Activated CD8-positive, alpha-beta memory T cell treated with anti-CD3 and anti-CD28 coated beads, Interleukin-2, amount 50 U/mL, for 1 hour (primary cell): ENCODE measurements around the gene PWWP2A.
"Not testable (repeated sequence)": the region's sequence is repeated elsewhere in the genome, so short reads cannot be mapped to it uniquely, and the experiment has no call there.

Experiments used
- DNase-seq: peaks from one replicate; pipeline ENCODE4 v3.0.0-alpha.2; 2020; ENCODE audit errors: extremely low read depth

PWWP2A gene, protein sequence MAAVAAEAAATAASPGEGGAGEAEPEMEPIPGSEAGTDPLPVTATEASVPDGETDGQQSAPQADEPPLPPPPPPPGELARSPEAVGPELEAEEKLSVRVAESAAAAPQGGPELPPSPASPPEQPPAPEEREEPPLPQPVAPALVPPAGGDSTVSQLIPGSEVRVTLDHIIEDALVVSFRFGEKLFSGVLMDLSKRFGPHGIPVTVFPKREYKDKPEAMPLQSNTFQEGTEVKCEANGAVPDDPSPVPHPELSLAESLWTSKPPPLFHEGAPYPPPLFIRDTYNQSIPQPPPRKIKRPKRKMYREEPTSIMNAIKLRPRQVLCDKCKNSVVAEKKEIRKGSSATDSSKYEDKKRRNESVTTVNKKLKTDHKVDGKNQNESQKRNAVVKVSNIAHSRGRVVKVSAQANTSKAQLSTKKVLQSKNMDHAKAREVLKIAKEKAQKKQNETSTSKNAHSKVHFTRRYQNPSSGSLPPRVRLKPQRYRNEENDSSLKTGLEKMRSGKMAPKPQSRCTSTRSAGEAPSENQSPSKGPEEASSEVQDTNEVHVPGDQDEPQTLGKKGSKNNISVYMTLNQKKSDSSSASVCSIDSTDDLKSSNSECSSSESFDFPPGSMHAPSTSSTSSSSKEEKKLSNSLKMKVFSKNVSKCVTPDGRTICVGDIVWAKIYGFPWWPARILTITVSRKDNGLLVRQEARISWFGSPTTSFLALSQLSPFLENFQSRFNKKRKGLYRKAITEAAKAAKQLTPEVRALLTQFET

GRCh38 chr5:160119142-160119904 lies at the start of gene PWWP2A:
PWWP2A (minus strand) TSS chr5:160119450; CDS start chr5:160119388, 62 bp downstream.
- DNase-seq, result peak; percentile 99

DNA sequence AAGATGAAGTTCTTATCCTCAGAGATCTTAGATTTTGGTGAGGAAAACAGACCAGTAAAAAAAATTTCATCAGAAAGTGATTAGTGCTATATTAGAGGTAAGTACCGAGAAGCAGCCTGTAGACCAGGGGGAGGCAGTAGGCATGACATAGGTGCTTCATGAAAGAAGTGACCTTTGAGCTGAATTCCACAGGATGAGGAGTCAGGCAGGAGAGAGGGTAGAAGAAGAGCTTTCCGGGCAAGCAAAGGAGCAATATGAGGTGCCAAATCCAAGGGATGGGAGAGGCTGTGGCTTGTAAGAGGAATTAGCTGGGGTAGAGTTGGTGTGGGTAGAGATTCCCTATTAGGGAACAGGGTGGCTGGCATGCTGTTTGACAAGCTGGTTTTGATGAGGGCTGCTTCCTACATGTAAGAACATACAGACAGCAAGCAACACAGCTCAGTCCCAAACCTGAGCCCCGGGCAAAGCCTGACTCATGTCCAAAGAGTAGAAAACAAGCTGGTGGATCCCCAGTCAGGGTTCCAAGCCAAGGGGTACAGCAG lies 48.4 kb upstream of the PWWP2A start:
- DNase-seq, result no peak

GRCh38 chr5:160166973-160167623 lies 47.8 kb upstream of the PWWP2A start:
- no peak for DNase-seq

DNA sequence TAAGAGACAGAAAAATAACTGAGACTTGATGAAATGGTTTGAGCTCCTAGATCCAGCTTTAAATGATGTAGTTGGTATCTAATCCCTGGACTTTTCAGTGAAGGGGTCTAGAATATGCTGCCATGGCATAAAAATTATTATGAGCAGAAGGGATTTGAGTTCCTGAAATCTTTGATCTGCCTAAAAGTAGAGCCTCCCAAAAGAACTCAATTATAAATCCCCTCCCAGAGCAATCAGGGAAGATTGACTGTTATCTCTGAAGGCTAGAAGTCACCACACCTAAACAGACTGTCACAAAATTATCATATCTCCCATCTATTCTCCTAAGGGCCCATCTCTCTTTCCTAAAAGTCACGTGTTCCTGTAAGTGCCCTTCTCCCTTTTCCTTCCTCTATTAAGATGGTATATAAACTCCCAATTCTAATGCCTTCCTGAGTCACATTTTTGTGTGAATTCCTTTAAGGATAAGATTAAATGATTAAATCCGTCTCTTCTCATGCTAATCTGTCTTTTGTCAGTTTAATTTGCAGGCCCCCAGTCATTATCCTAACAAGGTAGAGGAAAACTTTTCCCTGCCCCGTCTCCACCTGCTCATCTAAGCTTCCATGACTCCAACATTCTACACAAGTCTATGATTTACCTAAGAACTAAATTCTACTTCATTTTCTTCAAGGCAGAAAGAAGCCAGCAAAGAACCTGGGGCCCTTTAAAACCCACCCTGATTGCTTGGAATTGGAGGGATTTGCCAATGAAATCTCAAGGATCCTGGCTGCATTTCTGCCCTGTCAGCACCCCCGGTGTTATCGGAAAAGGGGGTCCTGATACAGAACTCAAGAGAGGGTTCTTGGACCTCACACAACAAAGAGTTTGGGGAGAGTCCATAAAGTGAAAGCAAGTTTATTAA lies 47.1 kb upstream of the PWWP2A start:
- DNase-seq, result no peak

DNA sequence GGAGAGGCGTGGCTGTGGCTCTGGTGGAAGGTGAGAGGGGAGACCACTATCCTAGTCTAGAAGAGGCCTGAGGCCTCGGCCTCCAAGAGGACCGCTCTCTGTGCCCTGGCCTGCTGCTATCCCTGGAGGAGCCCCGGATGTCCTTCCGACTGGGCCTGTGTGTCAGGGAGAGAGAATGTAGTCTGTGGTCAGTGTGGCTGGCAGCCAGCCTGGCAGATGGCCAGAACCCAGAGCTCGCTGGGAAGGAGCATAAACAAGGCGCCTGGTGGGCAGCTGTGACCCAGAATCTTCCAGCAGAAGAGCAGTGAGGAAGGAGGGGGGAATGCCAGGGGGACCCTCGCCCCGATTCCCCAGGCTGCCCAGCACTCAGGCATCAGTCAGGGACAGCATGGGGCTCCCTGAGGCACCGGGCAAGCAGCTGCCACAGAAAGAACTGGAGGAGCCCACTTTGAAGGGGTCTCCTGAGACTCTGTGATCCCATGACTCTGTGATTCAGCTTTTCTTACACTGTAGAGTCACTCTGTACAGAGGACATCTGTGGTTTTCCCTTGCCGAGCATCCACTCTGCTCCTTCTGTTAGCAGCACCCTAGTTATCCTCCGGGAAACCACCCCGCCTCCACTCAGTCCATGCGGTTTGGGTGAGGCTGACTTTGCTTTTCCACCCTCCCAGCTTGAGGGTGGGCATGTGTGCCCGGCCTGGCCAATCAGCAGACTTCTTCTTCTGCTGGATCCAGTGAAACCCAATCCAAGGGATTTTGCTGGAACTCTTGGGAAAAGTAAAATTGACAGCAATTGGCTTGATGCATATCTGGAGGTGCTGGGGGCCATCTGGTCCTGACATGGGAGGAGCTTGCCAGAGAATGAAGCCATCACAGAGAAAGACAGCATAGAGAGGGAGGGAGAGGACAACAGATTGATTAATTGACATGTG lies 46.2 kb upstream of the PWWP2A start:
- DNase-seq, result no peak

DNA sequence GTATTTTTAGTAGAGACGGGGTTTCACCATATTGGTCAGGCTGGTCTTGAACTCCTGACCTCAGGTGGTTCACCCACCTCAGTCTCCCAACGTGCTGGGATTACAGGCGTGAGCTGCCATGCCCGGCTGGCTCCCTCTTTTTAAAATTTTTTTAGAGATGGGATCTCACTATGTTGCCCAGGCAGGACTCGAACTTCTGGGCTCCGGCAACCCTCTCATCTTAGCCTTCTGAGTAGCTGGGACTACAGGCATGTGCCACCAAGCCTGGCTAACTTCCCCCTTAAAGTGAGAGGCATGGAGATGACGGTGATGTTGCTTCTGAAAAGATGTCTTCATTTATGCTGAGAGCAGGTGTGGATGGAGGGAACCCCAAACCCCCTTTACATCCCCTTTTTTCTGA lies 43.7 kb upstream of the PWWP2A start:
- no peak for DNase-seq

GRCh38 chr5:160161626-160162025 lies 42.4 kb upstream of the PWWP2A start:
- no peak for DNase-seq

DNA sequence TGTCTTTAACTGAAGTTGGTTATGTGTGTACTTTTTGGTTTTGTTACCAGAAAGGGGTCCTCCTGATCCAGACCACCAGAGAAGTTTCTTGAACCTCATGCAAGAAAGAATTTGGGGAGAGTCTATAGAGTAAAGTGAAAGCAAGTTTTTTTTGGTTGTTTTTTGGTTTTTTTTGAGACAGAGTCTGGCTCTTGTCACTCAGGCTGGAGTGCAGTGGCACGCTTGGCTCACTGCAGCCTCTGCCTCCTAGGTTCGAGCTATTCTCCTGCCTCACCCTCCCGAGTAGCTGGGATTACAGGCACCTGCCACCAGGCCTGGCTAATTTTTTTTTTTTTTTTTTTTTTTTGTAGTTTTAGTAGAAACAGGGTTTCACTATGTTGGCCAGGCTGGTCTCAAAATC lies 41.6 kb upstream of the PWWP2A start:
- DNase-seq, result not testable (repeated sequence)

DNA sequence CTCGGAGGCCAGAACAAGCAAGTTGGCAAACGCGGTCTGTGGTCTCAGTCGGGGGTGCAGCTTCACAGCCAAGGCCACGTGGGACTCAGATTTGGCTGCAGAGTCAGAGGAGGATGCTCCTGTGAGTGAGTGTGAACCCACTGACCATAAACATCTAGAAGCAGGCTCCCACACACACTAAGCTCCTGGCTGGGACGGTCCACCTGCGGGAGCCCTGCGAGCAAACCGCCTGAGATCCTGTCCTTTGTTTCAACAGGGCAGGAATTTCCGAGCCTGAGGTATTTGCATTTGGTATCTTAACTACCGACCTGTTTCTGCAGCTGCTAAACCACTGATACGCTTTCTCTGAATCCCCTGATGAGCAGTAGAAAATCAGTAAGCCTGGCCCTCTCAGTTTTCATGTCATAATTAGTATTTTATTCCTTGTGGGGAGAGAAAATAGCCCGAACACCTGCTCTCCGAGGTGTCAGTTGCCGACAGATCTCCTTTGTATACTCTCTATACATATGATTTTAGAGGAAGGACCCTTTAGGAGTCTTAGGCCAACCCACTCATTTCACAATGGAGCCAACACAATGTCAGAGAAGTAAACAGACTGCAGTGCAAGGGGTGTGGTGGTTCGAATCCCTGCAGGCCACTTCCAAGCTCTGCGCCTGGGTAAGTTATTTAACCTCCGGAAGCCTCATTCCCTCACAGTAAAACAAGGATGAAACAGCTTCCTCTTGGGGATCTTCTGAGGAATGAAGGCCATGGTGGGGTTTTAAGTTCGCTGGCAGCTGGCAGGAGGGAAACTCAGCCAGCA lies 40.9 kb upstream of the PWWP2A start:
- no peak for DNase-seq

GRCh38 chr5:160158087-160158486 lies 38.8 kb upstream of the PWWP2A start:
- DNase-seq, result no peak

DNA sequence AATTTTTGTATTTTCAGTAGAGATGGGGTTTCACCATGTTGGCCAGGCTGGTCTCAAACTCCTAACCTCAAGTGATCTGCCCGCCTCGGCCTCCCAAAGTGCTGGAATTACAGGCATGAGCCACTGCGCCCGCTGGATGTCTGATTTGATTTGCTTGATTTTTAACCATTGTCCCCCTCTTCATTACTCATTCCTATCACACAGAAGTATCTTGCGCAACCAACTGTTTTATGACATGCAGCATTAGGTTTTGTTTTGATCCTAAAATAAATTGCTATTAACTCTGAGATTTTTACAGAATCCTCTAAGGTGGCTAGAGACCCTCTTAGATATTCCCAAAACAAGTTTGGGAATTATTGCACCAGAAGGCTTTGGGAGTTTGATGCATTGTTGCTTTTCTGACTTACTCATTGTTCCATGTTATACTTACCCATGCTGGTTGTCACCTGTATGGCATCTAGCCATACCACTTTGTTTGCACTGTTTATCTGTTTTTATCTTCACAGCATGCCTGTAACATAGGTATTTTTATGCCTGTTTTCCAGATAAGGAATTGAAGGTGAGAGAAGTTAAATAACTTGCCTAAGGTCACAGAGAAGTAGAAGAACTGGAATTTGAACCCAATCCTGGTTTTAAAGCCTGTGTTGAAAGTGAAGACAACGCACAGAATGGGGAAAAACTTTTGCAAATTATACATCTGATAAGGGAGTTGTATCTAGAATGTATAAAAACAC lies 35.9 kb upstream of the PWWP2A start:
- no peak for DNase-seq

- DNase-seq, result no peak
Observed at GRCh38 chr5:160152901-160153300, 33.7 kb upstream of the PWWP2A start.

DNA sequence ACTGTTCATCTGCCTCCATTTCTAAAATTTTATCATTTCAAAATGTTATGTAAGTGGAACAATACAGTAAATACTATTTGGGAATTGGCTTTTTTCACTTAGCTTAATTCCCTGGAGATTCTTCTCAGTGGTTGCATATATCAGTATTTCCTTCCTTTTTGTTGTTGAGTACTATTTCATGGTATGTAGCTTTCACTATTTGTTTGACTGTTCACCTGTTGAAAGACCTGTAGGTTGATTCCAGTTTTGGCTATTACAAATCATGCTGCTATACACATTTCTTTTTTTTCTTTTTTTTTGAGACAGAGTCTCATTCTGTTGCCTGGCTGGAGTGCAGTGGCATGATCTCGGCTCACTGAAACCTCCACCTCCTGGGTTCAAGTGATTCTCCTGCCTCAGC lies 33.0 kb upstream of the PWWP2A start:
- DNase-seq, result no peak

DNA sequence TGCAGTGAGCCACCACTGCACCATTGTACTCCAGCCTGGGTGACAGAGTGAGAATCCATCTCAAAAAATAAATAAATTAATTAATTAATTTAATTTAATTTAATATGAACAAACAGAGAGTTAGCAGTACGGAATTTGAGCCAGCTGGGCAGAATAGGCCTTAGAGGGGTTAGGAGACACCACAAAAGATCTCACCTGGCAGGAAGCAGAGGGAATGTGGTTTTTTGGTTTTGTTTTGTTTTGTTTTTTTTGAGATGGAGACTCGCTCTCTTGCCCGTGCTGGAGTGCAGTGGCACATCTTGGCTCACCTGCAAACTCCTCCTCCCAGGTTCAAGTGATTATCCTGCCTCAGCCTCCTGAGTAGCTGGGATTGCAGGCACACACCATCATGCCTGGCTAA lies 31.8 kb upstream of the PWWP2A start:
- DNase-seq, result no peak

- no peak for DNase-seq
Observed at GRCh38 chr5:160150381-160150780, 31.1 kb upstream of the PWWP2A start.

DNA sequence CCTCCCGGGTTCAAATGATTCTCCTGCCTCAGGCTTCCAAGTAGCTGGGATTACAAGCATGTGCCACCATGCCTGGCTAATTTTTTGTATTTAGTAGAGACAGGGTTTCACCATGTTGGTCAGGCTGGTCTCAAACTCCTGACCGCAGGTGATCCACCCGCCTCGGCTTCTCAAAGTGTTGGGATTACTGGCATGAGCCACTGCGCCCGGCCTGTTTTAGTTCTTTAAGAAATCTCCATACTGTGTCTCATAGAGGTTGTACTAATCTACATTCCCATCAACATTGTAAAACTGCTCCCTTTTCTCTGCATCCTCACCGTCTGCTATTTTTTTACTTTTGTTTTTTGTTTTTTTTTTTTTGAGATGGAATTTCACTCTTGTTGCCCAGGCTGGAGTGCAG lies 25.2 kb upstream of the PWWP2A start:
- DNase-seq, result not testable (repeated sequence)

DNA sequence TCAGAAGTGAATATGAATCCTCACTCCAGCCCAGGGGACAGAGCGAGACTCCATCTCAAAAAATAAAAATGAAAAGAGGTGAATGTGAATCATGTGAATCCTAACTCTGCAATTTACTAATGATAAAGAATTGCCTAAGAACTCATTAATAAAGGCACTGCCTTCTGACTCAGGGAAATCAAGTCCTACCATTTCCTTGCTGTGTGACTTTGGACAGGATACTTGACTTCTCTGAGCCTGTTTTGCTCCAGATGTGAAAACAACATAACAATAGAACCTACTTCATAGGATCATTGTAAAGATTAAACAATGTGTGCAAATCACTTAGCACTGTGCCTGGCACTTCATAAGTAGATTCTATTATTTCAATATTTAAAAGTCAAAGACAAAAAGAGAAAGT lies 15.1 kb upstream of the PWWP2A start:
- no peak for DNase-seq

DNA sequence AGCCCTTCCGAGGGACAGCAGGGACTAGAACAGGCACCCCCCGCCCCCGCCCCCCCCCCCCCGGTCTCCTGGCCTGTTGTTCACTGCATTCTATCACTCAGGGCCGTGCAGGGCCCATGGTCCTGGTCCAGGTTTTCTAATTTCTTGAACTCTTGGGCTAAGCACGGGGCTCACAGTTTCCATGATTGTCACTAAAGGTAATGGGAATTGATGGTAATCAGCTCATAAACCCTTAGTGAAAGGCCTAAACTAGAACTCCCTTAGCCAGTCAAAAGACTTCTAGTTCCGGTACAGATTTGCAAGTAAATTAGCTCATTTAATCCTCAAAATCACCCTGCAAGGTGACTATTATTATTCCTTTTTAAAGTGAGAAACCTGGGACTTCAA lies 14.7 kb upstream of the PWWP2A start:
- no peak for DNase-seq
